Ecto neural progenitor cell (in vitro differentiated cells): ENCODE measurements around the gene IL12RB1.
"Not testable (repeated sequence)": the region's sequence is repeated elsewhere in the genome, so short reads cannot be mapped to it uniquely, and the experiment has no call there.

Source experiments
- DNase-seq: peaks from one replicate; pipeline ENCODE4 v3.0.0-alpha.2; 2018; ENCODE audit warnings: low spot score

Gene IL12RB1

DNA sequence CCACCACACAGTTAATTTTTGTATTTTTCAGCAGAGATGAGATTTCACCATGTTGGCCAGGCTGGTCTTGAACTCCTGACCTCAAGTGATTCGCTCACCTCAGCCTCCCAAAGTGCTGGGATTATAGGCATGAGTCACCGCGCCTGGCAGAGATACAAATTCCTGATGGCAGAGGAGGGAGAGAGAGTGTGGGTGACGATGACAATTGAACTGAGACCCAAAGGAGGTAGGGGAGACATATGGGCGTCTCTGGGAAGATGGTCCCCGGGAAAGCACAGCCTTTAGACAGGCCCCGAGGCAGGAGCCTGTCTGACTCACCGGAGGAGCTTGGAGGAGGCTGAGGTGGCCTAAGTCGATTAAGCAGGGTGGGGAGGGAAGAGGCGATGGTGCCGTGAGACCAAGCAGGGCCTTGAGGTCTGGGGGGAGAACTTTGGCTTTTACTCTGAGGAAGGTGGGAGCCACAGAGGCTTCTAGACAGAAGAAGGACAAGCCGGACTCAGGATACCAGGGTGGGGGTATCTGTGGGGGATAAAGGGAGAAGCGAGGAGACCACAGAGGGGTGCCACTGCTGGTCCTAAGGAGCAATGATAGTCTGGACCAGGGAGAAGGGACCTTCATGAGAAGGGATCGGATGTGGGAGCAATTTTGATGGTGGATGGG is 40.5 kb downstream of the IL12RB1 start:
- no peak for DNase-seq

DNA sequence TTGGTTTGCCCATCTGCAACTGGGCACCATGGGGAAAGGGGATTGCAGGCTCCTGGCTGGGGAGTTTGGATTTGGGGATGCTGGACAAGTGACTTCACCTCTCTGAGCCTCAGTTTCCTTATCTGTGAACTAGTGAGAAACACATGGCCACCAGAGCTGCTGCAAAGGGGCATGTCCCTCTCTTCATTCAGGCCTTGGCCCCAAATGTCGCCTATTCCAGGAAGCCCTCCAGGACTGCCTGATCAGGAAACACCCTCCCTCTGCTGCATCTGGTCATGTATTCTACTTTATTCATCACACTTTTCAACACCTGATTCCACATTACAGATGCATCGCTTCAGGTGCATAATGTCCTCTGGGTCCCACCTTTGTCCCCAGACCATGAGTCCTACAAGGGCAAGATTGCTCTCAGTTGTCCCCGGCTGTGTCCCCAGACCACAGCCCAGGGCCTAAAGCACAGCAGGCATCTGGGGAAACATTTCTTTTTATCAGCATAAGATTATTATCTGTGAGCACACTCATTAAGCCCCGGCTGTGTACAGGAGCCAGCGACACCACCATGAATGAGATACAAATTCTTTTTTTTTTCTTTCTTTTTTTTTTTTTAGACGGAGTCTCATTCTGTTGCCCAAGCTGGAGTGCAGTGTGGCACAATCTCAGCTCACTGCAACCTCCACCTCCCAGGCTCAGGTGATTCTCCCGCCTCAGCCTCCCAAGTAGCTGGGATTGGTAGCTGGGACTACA is 41.3 kb downstream of the IL12RB1 start:
- no peak for DNase-seq

DNA sequence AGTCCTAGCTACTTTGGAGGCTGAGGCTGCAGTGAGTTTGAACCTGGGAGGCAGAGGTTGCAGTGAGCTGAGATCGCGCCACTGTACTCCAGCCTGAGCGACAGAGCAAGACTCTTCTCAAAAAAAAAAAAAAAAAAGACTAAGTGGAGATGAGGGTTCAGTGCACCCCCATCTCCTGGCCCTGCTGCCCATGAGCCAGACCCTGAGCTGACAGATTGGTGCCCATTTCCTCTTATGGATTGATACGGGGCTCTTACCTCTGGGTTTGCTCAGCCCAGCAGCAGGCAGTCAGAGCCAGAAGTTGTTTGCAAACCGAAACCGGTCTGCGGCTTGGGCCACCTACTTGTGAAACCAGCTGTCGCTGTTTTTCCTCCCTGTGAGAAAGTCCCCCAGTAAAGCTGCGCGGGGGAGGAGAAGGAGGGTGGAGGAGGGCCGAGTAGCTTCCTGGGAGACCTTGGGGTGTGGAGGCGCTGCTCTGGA is 41.9 kb downstream of the IL12RB1 start:
- no peak for DNase-seq

DNA sequence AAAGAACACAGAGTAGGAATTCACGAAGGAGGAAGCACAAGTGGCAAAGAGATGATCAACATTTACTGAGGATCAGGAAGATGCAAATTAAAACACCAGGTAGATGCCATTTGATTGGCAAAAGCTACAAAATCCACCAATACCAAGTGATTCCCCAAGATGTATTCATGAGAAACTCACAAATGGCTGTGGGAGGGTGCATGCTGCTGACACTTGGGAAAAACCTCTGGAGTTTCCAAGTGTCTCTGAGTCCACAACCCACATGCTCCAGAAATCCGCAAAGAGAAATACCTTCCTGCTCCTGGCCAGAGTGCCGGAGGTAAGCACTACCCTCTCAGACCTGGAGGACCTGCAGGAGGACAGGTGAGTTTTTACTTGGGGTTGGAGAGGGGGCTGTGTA is 43.1 kb downstream of the IL12RB1 start:
- no peak for DNase-seq

DNA sequence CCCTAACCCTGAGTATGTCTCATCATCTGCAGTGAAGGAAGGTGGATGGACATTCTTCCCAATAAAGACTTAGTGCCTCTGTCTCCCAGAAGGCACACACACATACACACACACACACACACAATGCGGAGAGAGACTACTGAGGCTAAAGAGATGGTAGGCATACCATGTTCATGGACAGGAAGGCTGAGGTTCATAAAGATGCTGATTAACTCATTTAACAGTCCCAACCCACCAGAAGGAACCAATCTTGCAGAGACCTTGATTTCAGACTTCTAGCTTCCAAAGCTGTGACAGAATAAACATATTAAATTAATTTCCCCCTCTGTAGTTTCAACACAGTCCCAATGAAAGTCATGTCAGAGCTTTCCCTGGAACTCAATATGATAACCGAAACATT is 45.7 kb downstream of the IL12RB1 start:
- no peak for DNase-seq

DNA sequence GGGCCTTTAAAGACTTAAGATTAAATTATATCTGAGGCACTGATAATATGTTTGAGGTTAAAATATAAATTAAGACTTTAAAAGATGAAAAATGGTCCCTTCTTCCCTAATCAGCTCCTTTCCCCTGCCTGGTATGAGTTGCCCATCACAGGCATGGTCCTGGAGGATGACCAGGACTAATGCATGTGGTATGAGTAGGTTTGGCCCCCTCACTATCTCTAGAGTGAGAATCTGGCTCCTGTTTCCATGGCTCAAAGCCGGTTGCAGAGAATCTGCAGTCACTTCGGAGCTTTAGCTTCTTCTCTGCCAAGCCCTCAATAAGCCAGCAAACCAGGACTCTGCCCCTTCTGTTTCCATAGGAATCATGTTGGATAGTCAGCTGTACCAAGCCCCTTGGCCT is 54.6 kb downstream of the IL12RB1 start:
- DNase-seq: not testable (repeated sequence)

DNA sequence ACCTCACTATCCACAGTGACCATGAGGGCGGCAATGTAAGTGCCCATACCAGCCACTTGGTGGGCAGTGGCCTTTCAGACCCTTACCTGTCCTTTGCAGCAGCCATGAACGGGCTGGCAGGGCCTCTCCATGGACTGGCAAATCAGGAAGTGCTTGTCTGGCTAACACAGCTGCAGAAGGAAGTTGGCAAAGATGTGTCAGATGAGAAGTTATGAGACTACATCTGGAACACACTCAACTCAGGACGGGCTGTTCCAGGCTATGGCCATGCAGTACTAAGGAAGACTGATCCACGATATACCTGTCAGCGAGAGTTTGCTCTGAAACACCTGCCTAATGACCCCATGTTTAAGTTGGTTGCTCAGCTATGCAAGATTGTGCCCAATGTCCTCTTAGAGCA is 55.3 kb downstream of the IL12RB1 start:
- not testable (repeated sequence) for DNase-seq

DNA sequence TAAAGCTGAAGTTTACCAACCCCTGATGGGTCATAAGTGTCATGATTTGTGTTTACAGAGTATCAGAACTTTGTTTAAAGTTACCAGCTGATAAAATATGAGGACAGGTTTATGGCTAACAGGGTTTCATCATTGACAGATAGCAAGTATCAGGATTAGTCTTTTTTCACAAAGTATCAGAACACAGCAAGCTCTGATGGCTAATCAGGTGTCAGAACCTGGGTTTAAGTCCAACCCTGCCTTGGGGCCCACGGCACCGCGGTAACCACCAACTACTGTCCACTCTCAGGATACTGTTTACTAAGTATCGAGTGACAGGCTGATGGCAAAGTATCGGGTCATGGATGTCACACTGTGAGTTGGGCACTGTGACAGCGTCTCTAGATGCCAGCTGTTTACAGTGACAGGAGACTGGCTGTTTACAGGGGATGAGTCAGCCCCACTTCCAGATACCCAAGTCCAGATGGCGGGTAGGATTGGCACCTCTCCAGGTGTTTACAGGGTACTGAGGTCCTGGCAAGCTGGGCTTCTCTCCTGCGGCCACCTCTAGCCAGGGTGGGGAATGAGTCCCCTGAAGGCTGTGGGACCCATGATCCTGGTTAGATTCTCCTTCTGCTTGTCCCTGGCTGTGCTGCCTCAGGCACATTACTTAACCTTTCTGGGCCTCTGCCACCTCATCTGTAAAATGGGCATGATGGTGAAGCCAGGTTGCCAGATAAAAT is 57.0 kb downstream of the IL12RB1 start:
- no peak for DNase-seq

DNA sequence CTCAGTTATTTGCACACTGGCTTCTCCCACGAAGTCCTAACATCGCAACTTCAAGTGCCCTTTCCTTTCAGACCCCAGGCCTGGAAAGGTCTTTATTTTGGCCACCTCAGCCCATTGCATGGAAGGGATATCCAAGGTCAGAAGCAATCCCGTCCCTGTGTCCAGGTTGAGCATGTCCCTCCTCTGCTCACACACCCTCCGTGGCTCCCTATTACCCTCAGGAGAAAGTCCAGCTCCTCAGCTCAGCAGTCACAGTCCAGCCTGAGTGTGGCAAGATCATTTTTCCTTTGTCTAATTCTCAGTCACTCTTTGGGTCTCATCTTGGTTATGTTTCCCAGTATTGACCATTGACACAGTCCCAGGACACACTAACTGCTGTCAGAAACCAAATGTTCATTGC is 59.6 kb downstream of the IL12RB1 start:
- no peak for DNase-seq

DNA sequence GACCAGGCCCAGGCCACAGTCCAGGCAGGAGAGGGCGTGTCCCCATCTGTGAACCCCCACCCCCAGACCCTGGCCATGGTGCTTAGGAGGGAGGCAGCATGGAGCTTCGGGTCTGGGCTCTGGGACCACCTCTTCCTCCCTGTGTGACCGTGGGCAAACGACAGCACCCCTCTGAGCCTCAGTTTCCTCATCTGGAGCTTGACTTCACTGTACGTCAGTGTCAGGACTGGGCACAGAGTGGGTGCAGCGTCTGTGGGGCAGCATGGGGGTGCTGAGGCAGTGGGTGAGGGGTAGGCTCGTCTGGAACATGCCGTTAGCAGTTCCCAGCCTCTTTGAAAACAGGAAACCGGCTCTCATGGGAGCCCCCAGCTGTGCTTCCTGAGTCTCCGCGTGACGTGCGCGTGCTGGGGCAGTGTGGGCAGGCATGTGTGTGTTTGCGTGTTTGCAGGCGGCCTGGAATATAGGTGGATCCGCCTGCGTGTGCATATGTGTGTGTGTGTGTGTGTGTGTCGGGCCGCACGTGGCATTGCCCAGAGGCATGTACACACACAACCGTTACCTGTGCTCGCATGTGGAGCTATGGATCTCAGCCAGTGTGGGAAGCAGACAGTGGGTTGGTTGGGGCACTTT is 63.0 kb downstream of the IL12RB1 start:
- no peak for DNase-seq

DNA sequence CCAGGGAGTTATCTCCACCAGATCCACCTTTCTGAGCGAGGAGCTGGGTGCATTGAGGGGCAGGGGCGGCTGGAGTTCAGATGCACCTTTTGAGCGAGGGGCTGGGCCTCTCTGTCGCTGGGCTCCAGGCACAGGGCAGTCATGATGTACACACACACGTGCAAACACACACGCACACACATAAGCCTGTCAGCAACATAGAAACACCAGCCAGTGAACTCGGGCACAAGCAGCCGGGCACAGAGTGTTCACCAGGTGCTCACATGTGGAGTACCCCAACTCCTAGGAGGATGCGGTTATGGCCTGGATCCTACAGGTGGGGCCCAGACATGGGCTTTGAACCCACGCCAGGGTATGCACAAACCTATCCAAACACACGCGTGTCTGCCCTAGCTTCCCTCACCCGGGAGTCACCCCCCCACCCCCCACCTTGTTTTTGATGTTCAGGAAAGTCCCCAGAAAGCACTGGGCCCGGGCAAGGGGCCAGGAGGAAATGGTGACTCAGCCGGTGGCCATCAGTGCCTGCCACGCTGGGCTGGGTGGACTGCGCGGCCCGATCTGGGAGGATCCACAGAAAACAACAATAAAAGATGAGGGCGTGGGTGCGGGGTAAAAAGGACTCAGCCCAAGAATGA is 65.5 kb downstream of the IL12RB1 start:
- DNase-seq: no peak

DNA sequence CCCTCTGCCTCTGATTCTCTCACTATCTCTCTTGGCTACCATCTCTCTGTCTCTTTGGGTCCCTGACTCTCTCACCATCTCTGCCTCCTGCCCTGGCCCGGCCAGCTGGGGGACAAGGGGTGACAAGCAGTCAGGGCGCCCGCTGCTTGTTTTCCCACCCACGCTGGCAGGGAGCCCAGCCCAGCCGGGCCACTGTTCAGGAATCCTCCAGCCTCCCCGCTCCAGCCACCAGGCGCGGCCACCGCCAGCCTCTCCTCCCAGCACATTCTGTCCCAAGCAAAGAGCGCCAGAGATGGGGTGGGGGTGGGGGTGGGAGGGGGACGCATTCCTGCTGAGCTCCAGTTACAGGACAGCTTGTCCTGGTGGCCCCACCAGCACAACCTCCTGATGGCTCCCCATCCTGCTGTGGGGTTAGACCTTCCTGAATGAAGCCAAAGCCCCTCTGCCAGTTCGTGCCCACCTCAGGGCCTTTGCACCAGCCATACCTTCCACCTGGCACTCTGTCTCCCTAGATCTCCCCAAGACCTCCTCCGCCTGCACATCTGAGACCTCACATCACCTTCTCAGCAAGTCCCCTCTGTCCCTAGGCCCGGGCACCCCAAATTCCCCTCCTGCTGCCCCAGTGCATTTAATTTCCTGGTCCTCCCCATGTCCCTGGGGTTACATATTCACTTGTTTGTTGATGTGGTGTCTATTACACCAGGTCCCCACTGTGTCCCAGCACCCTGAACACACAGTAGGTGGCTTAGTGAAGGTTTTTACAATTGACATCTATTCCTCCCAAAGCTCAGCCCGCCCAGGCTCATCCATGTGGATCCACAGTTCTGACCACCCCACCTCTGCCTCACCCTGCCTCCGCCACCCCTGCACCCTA is 66.3 kb downstream of the IL12RB1 start:
- no peak for DNase-seq

DNA sequence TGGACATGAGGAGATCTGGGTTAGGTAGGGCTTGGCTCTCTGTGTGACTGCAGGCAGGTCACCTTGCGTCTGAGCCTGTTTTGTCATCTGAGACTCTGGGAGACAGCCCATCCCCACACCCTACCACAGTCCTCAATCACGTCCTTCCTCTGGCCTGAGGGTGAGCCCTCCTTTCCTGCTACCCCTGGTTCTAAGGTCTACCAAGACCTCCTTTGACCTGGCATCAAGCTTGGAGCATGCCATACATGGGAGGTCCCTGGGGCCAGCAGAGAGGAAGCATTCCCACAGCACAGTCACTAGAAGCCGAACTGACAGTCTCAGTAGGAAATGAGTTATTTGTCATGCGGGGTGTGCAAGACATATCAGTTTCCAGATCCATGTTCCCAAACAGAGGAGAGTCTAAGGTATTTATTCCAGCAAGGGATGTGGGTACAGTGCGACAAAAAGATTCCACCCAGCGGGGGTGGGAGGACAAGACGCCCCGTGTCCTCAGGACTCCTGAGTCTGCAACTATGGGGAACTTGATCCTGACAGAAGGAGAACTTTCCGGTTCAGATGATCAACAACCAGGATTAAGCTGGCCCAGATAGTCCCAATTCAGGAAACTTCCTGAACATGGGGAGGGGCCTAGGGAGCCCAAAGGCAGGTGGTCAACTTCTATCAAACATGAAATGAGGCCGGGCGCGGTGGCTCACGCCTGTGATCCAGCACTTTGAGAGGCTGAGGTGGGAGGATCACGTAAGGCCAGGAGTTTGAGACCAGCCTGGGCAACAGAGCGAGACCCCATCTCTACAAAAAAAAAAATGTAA is 69.3 kb downstream of the IL12RB1 start:
- DNase-seq: no peak

DNA sequence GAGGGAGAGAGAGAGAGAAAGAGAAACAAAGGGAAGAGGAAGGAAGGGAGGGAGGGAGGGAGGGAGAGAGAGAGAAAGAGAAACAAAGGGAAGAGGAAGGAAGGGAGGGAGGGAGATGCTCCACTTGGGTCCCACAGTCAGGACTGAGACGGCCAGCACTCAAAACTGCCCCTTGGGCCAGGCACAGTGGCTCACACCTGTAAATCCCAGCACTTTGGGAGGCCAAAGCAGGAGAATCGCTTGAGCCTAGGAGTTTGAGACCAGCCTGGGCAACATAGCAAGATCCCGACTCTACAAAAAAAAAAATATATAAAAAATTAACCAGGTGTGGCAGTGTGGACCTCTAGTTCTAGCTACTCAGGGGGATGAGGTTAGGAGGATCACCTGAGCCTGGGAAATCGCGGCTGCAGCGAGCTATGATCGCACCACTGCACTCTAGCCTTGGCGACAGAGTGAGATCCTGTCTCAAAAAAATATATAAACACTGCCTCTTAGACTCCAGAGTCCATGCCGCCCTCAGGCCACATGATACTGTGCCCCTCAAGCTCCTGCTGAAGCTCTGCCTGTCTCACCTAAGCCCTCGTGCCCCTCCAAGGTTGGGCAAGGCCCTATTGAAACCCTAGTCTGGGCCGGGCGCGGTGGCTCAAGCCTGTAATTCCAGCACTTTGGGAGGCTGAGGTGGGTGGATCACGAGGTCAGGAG is 70.4 kb downstream of the IL12RB1 start:
- DNase-seq: no peak

DNA sequence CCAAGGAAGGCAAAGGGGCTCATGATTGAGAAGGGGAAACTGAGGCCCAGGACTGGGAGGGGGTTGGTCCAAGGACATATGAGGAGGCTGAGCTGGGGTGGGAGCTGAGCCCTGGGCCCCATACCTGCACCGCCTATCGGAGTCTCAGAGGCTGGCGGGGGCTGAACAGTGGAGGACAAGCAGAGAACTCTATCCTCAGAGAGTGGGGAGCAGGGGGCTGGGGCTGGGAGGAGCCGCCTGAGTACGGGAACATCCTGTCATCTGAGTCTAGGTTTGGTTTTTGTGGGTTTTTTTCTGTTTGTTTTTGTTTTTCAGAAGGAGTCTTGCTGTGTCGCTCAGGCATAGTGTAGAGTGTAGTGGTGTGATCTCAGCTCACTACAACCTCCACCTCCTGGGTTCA is 72.5 kb downstream of the IL12RB1 start:
- DNase-seq: no peak

DNA sequence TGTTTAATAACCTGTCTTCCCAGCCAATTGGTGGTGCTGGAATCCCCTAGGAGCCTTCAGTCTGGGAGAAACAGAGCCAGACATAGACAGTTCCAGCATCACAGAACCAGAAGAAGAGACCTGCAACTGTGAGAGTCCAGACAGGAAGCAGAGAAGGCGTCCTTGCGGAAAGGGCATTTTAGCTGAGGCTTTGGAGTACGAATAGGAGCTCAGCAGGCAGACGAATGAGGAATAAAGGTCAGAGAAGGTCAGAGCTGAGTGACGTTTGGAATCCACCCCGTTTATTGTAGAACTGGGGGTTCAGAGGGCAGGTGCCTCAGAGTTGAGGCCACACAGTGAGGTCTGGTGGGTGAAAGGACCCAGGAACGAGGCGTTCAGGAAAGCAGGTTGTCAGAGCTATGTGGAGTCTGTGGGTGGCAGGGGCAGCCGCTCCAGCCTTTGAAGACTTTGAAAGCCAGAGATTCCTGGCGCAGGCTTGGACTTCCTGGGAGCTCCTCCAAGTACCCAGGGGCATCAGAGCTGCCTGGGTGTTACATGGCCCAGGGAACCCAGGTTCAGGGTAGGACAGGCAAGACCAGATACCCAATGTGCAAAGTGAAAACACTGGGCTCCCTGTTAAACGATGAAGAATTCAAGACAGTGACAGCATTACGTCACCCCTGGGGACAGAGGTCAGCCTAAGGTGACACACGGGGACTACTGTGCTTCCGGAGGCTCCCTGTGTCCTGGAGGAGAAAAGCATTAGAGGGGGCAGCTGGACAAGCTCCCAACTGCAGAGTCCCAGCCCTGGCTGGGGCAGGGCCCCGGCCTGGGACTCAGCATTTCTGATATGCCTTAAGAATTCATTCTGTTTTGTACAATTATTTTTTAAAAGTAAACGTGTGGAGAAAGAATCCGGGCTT is 73.3 kb downstream of the IL12RB1 start:
- no peak for DNase-seq

DNA sequence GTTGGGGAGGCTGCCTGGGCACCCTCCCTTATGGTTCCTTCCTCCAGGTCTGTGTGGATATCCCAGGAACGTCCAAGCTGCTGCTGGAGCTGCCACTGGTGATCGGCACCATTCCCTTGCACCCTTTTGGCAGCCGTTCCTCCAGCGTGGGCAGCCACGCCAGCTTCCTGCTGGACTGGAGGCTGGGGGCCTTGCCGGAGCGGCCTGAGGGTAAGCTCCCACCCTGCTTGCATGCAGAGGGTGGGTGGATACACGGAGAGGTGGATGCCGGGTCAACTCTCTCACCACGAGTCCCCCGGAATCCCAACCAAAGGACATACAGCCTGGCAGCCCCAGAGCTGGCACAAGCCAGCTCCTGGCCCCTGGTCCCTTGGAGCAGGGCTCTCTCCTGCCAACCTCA is 76.6 kb downstream of the IL12RB1 start:
- DNase-seq: no peak

DNA sequence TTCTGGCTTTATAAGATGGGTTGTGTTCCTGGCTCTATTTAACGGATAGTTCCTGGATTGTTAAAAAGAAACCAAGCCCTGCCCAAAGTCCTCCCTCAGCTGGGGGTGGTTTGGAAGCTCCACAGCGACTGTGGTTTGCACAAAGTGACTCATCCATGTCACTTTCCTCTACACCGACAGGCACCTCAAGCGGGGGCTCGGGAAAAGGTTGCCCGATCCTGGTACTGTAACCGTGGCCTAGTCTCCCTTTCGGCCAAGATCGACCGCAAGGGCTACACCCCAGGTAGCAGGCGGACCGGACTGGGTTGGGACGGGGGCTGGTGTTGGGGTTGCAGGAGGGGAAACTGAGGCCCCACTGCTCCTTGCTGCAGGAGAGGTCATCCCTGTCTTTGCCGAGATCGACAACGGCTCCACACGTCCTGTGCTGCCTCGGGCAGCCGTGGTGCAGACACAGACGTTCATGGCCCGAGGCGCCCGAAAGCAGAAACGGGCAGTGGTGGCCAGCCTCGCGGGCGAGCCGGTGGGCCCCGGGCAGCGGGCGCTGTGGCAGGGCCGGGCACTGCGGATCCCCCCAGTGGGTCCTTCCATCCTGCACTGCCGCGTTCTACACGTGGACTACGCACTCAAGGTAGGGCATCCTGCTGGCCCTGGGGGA is 77.2 kb downstream of the IL12RB1 start:
- DNase-seq: peak; percentile 46
